ACC112 (cell line): ENCODE results near the gene KLHL29.

ENCODE experiments used
- H2AFZ ChIP-seq: fragments of 200-600 bp; sonication (generic); one replicate; pipeline ENCODE4 v1.6.0; 2017; ENCODE audit warnings: antibody characterized with exemption, low read length; ENCODE audit not compliant: unreplicated experiment
- H3K27ac ChIP-seq: fragments of 200-600 bp; sonication (generic); 2 replicates; pipeline ENCODE4 v1.5.1; 2014; ENCODE audit warnings: low read depth, mild to moderate bottlenecking, antibody characterized with exemption, low read length, moderate library complexity
- H3K27me3 ChIP-seq: fragments of 200-600 bp; sonication (generic); 2 replicates; pipeline ENCODE4 v1.6.1; 2014; ENCODE audit warnings: mild to moderate bottlenecking, antibody characterized with exemption, low read length, moderate library complexity, mixed read lengths; ENCODE audit not compliant: insufficient read depth
- H3K36me3 ChIP-seq: fragments of 200-600 bp; sonication (generic); 2 replicates; pipeline ENCODE4 v1.6.1; 2016; ENCODE audit warnings: mild to moderate bottlenecking, antibody characterized with exemption, low read length, moderate library complexity, mixed read lengths; ENCODE audit not compliant: insufficient read depth
- H3K4me1 ChIP-seq: fragments of 200-600 bp; sonication (generic); one replicate; pipeline ENCODE4 v1.6.1; 2016; ENCODE audit warnings: low read length, mixed read lengths; ENCODE audit not compliant: insufficient read depth, unreplicated experiment, control insufficient read depth
- H3K4me3 ChIP-seq: fragments of 200-600 bp; sonication (generic); 2 replicates; pipeline ENCODE4 v1.5.1; 2014; ENCODE audit warnings: mild to moderate bottlenecking, low read depth, low read length
- H3K79me2 ChIP-seq: fragments of 200-600 bp; sonication (generic); one replicate; pipeline ENCODE4 v1.6.0; 2016; ENCODE audit warnings: low read length; ENCODE audit not compliant: control insufficient read depth, unreplicated experiment, insufficient read depth

KLHL29 gene

GRCh38 chr2:23503682-23504081 lies 118.7 kb downstream of the KLHL29 start:
- Histone ChIP-seq H3K4me1 (peaks cover 21% of the 10 kb centered on the region), H3K4me3 (no peak overlapping the region), H3K36me3 (no peaks in the 10 kb centered on the region), H3K27me3 (no peaks in the 10 kb centered on the region), H3K27ac (no peak overlapping the region), H3K79me2 (no peaks in the 10 kb centered on the region), H2AFZ (no peak overlapping the region)

- no peak overlapping the region for H3K27ac ChIP-seq
- no peak overlapping the region for H2AFZ ChIP-seq
Measured at GRCh38 chr2:23504591-23504990, 119.6 kb downstream of the KLHL29 start.

GRCh38 chr2:23505218-23505983 lies 120.4 kb downstream of the KLHL29 start:
- Histone ChIP-seq H3K4me3 (no peak overlapping the region), H3K27me3 (no peaks in the 10 kb centered on the region), H3K27ac (no peak overlapping the region), H3K4me1 (peaks cover 13% of the 10 kb centered on the region), H2AFZ (no peak overlapping the region), H3K36me3 (no peaks in the 10 kb centered on the region), H3K79me2 (peaks cover 4% of the 10 kb centered on the region)

More at GRCh38 chr2:23504591-23504990, 119.6 kb downstream of the KLHL29 start:
- H3K36me3 ChIP-seq: no peaks in the 10 kb centered on the region
- H3K4me1 ChIP-seq: peaks cover 13% of the 10 kb centered on the region
- H3K4me3 ChIP-seq: no peak overlapping the region
- no peaks in the 10 kb centered on the region for H3K27me3 ChIP-seq
- H3K79me2 ChIP-seq: peaks cover 4% of the 10 kb centered on the region

- Histone ChIP-seq H3K36me3 (no peaks in the 10 kb centered on the region), H3K4me3 (no peak overlapping the region), H3K27me3 (no peaks in the 10 kb centered on the region), H3K27ac (no peak overlapping the region), H2AFZ (no peak overlapping the region), H3K4me1 (peaks cover 13% of the 10 kb centered on the region), H3K79me2 (peaks cover 4% of the 10 kb centered on the region)
Measured at GRCh38 chr2:23505984-23506380, 121.0 kb downstream of the KLHL29 start.

- H3K4me1 ChIP-seq: peaks cover 13% of the 10 kb centered on the region
- peaks cover 4% of the 10 kb centered on the region for H3K79me2 ChIP-seq
- H2AFZ ChIP-seq: no peak overlapping the region
- no peak overlapping the region for H3K4me3 ChIP-seq
- no peaks in the 10 kb centered on the region for H3K36me3 ChIP-seq
- H3K27me3 ChIP-seq: no peaks in the 10 kb centered on the region
- H3K27ac ChIP-seq: no peak overlapping the region
Measured at GRCh38 chr2:23506531-23507266, 121.7 kb downstream of the KLHL29 start.

- H3K27me3 ChIP-seq: no peaks in the 10 kb centered on the region
- H3K4me1 ChIP-seq: peaks cover 13% of the 10 kb centered on the region
- no peak overlapping the region for H3K4me3 ChIP-seq
- no peak overlapping the region for H3K27ac ChIP-seq
- H3K36me3 ChIP-seq: no peaks in the 10 kb centered on the region
- no peak overlapping the region for H2AFZ ChIP-seq
- peaks cover 4% of the 10 kb centered on the region for H3K79me2 ChIP-seq
Measured at GRCh38 chr2:23507267-23508065, 122.5 kb downstream of the KLHL29 start.

- Histone ChIP-seq H3K4me3 (no peak overlapping the region), H3K36me3 (no peaks in the 10 kb centered on the region), H3K4me1 (peaks cover 13% of the 10 kb centered on the region), H3K79me2 (peaks cover 4% of the 10 kb centered on the region), H2AFZ (no peak overlapping the region), H3K27ac (no peak overlapping the region), H3K27me3 (no peaks in the 10 kb centered on the region)
Measured at GRCh38 chr2:23508066-23508390, 123.0 kb downstream of the KLHL29 start.

GRCh38 chr2:23509103-23509502 lies 124.1 kb downstream of the KLHL29 start:
- H3K27ac ChIP-seq: no peak overlapping the region
- no peak overlapping the region for H3K4me3 ChIP-seq

GRCh38 chr2:23509596-23510292 lies 124.8 kb downstream of the KLHL29 start:
- Histone ChIP-seq H2AFZ (no peak overlapping the region), H3K79me2 (peaks cover 6% of the 10 kb centered on the region), H3K27ac (no peak overlapping the region), H3K4me3 (no peak overlapping the region), H3K36me3 (no peaks in the 10 kb centered on the region), H3K4me1 (peaks cover 13% of the 10 kb centered on the region), H3K27me3 (no peaks in the 10 kb centered on the region)

More at GRCh38 chr2:23509103-23509502, 124.1 kb downstream of the KLHL29 start:
- no peak overlapping the region for H2AFZ ChIP-seq
- no peaks in the 10 kb centered on the region for H3K27me3 ChIP-seq
- no peaks in the 10 kb centered on the region for H3K36me3 ChIP-seq
- peaks cover 4% of the 10 kb centered on the region for H3K79me2 ChIP-seq
- peaks cover 13% of the 10 kb centered on the region for H3K4me1 ChIP-seq

GRCh38 chr2:23510471-23510870 lies 125.5 kb downstream of the KLHL29 start:
- Histone ChIP-seq H3K27me3 (no peaks in the 10 kb centered on the region), H2AFZ (no peak overlapping the region), H3K4me3 (no peak overlapping the region), H3K79me2 (peaks cover 7% of the 10 kb centered on the region), H3K36me3 (no peaks in the 10 kb centered on the region), H3K4me1 (peaks cover 13% of the 10 kb centered on the region), H3K27ac (no peak overlapping the region)
